ENCODE measurements around the gene ALKAL2. TPM values are rescaled to one million over a fixed set of nuclear protein-coding genes. Genes with fewer than 3 reads are reported as not detected.

Gene ALKAL2
- total and polyA plus RNA-seq, 9 of the 15 experiments (the other 6 are each of a cell fraction or from before 2014, with no cell fraction given): not detected

- TF ChIP-seq E2F8 (IDR thresholded peaks at IDR 0.05; ENCODE audit: low read depth, partially characterized antibody) (peak; percentile 39), CCAR2 (IDR thresholded peaks at IDR 0.05; ENCODE audit: low read depth, low read length) (no peak), HMGN3 (IDR thresholded peaks at IDR 0.05; ENCODE audit: borderline replicate concordance, extremely low read depth, insufficient read length, low read depth, low read length) (peak; percentile 39), EP400 (IDR thresholded peaks at IDR 0.05) (peak; percentile 92), CHCHD3 (CRISPR knock-in tag; IDR thresholded peaks at IDR 0.05) (no peak), ZNF212 (CRISPR knock-in tag; IDR thresholded peaks at IDR 0.05) (no peak), ZBED1 (IDR thresholded peaks at IDR 0.05) (0 out of 2 replicates have a peak, but pooled peaks have one; percentile 30), ELF1 (tag; IDR thresholded peaks at IDR 0.05) (no peak), SIRT6 (IDR thresholded peaks at IDR 0.05; ENCODE audit: low read depth, low read length) (no peak), PHB2 (IDR thresholded peaks at IDR 0.05; ENCODE audit: low read depth) (no peak), MECOM (CRISPR knock-in tag; IDR thresholded peaks at IDR 0.05) (no peak), ARID3A (IDR thresholded peaks at IDR 0.05; ENCODE audit: borderline replicate concordance, low read depth, low read length) (no peak), ZNF75A (CRISPR knock-in tag; IDR thresholded peaks at IDR 0.05) (no peak)
Observed at GRCh38 chr2:264493-265468, 23.1 kb downstream of the ALKAL2 start, which contains the start of gene ACP1 (continued).
